Prostate gland (tissue), 2 donors: ENCODE results near the gene DLL1.

Source experiments
- CTCF ChIP-seq, 4 experiments: fragments of 200-600 bp in 2 of 4; fragments of 450-650 bp in 2 of 4; sonication (generic) in 2 of 4; IDR thresholded peaks; 1 replicate in 3 of 4; 2 replicates in 1 of 4; pipeline ENCODE4 v1.5.1; 2016 to 2019; ENCODE audit warnings: antibody characterized with exemption in 4 of 4, mild to moderate bottlenecking in 2 of 4, moderate library complexity in 2 of 4
- POLR2A ChIP-seq: fragments of 450-650 bp; IDR thresholded peaks from one replicate; pipeline ENCODE4 v1.6.1; 2016; ENCODE audit warnings: antibody characterized with exemption, mild to moderate bottlenecking

- TF ChIP-seq CTCF (IDR thresholded peaks at IDR 0.05) (no peak), POLR2A (no peak)
These were observed 20.8 kb upstream of the DLL1 start for GRCh38 chr6:170311696-170312095.
